ENCODE data around the gene SCG3.

DNA sequence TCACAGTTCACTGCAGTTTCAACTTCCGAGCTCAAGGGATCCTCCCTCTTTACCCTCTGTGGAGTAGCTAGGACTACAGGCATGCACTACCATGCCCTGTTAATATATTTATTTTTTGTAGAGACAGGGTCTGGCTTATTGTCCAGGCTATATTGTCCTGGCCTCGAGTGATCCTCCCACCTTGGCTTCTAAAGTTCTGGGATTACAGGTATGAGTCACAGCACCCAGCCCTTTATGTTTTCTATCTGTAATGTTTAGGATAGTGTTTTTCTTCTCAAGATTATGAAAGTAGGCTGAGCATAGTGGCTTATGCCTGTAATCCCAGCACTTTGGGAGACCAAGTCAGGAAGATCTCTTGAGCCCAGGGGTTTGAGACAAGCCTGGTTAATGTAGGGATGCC is 11.9 kb upstream of the SCG3 start:
- no peak for TF ChIP-seq POLR2A (IDR thresholded peaks at IDR 0.05)
- TF ChIP-seq, protein P1, sequence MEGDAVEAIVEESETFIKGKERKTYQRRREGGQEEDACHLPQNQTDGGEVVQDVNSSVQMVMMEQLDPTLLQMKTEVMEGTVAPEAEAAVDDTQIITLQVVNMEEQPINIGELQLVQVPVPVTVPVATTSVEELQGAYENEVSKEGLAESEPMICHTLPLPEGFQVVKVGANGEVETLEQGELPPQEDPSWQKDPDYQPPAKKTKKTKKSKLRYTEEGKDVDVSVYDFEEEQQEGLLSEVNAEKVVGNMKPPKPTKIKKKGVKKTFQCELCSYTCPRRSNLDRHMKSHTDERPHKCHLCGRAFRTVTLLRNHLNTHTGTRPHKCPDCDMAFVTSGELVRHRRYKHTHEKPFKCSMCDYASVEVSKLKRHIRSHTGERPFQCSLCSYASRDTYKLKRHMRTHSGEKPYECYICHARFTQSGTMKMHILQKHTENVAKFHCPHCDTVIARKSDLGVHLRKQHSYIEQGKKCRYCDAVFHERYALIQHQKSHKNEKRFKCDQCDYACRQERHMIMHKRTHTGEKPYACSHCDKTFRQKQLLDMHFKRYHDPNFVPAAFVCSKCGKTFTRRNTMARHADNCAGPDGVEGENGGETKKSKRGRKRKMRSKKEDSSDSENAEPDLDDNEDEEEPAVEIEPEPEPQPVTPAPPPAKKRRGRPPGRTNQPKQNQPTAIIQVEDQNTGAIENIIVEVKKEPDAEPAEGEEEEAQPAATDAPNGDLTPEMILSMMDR (IDR thresholded peaks at IDR 0.05): no peak
- TF ChIP-seq EP300 (IDR thresholded peaks at IDR 0.05): no peak
